Tibial artery (tissue), 4 donors: ENCODE data around the gene ACIN1.

ENCODE experiments used
- DNase-seq, 2 donors: peaks; one replicate each; pipeline ENCODE4 v3.0.0-alpha.2; 2019
- H3K27ac ChIP-seq, 2 donors: fragments of 200-600 bp; sonication (generic) in 1 of 2; 1 replicate in 1 of 2; 2 replicates in 1 of 2; pipeline ENCODE4 v1.5.1; 2018 to 2019; ENCODE audit warnings: mild to moderate bottlenecking in 1 of 2
- H3K27me3 ChIP-seq, 2 donors: fragments of 200-600 bp; sonication (generic) in 1 of 2; one replicate each; pipeline versions ENCODE4 v1.5.1 to v1.6.0; 2016 to 2019
- H3K36me3 ChIP-seq, 3 donors: fragments of 200-600 bp; sonication (generic) in 2 of 3; one replicate each; pipeline ENCODE4 v1.5.1; 2016 to 2019; ENCODE audit warnings: mild to moderate bottlenecking in 2 of 3
- H3K4me1 ChIP-seq, 4 donors: fragments of 200-600 bp; sonication (generic) in 2 of 4; 1 replicate in 3 of 4; 2 replicates in 1 of 4; pipeline ENCODE4 v1.5.1; 2016 to 2019
- H3K4me3 ChIP-seq, 2 donors: fragments of 200-600 bp; sonication (generic) in 1 of 2; 1 replicate in 1 of 2; 2 replicates in 1 of 2; pipeline ENCODE4 v1.5.1; 2018 to 2019; ENCODE audit warnings: mild to moderate bottlenecking in 2 of 2
- H3K9me3 ChIP-seq, 3 donors: fragments of 200-600 bp; sonication (generic) in 1 of 3; one replicate each; pipeline ENCODE4 v1.5.1; 2016 to 2019
- intact Hi-C: fragments of 100-400 bp; cut with DNase I; formaldehyde crosslinking; loops from one replicate; pipeline ENCODE4 v1.15.0; 2023; ENCODE audit warnings: low total_unique reads
- TF ChIP-seq, protein P1 (sequence below), 2 experiments: fragments of 200-600 bp in 1 of 2; fragments of 450-650 bp in 1 of 2; IDR thresholded peaks; one replicate each; pipeline ENCODE4 v1.5.1; 2017 to 2019; ENCODE audit warnings: antibody characterized with exemption in 2 of 2, mild to moderate bottlenecking in 1 of 2, moderate library complexity in 1 of 2

ACIN1 gene

DNA sequence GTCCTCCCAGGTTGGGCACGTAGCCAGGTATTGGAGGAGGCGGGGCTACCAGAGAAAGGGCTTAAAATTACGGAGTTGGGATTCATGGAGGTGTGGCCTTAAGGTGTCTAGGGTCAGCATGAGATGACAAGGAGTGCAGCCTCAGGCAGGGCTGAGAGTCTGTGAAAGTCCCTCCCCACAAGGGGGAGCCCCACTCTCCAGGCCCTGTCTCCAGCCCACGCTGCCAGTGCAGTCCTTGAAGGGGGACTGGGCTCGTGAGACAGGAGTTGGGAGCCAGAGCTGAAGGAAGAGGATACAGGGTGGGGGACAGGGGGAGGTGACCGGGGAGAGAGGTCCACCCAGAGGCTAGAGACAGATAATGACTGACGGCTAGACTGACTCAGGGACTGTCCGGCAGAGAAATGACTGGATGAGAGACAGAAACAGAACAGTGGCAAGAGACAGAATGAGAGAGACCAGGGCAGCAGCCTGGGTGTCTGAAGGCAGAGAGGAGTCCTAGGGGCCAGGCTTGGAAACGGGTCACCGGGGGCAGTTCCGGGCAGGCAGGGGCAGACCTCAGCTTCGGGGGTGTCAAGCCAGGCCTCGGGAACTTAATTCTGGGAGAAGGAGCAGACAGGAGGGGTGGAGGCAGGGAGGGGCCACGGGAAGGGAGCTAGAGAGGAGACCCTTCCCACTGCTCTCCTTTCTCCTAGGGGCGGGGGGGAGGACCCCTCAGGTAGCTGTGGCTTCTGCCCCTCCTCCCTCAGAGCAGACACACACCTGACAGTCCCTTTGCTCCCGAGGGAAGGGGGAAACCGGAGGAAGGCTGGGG lies 38.6 kb downstream of the ACIN1 start:
- Histone ChIP-seq H3K9me3 (no peaks in the 10 kb centered on the region), H3K4me3 (peak overlapping the region; percentile 55 to 70), H3K4me1 (peaks cover 0 to 16% (median 13%) of the 10 kb centered on the region in 4 donors), H3K27ac (no peak overlapping the region), H3K27me3 (no peaks in the 10 kb centered on the region), H3K36me3 (peaks cover 28 to 29% (median 29%) of the 10 kb centered on the region in 3 donors)
- intact Hi-C loops = loop anchor here (2.0 kb wide), 1 partner anchor 70 kb away; no protein-coding TSS in a partner anchor
- TF ChIP-seq, protein P1, sequence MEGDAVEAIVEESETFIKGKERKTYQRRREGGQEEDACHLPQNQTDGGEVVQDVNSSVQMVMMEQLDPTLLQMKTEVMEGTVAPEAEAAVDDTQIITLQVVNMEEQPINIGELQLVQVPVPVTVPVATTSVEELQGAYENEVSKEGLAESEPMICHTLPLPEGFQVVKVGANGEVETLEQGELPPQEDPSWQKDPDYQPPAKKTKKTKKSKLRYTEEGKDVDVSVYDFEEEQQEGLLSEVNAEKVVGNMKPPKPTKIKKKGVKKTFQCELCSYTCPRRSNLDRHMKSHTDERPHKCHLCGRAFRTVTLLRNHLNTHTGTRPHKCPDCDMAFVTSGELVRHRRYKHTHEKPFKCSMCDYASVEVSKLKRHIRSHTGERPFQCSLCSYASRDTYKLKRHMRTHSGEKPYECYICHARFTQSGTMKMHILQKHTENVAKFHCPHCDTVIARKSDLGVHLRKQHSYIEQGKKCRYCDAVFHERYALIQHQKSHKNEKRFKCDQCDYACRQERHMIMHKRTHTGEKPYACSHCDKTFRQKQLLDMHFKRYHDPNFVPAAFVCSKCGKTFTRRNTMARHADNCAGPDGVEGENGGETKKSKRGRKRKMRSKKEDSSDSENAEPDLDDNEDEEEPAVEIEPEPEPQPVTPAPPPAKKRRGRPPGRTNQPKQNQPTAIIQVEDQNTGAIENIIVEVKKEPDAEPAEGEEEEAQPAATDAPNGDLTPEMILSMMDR (IDR thresholded peaks at IDR 0.05) = peak; percentile 46 to 53
- peak; percentile 57 to 74 for DNase-seq

DNA sequence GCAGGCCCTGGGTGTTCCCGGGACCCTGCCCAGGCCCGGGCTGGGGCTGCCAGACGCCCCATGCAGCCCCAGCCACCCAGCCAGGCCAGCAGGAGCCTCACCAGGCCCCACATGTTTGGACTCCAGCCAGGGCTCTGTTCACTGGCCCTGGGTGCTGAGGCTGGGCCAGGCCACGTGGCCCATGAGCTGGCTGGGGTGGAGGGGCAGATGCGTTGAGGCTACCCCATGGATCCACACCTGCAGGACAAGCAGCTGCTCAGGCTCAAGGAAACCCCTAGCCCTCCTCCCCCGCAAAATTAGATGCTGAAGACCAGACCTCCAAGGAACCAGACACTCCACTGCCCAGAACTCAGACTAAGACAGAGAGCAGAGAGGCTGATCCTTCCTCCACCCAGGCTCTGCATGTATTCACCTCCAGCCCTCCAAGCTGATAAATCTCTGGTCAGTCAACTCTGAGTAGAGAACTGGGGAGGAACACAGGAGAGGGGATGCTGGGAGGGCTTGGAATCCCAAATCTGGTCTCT lies 39.3 kb downstream of the ACIN1 start:
- Histone ChIP-seq H3K4me3 (no peak overlapping the region), H3K27ac (no peak overlapping the region), H3K36me3 (peaks cover 21 to 23% (median 22%) of the 10 kb centered on the region in 3 donors), H3K9me3 (no peaks in the 10 kb centered on the region), H3K4me1 (peaks cover 0 to 15% (median 13%) of the 10 kb centered on the region in 4 donors), H3K27me3 (no peaks in the 10 kb centered on the region)
- TF ChIP-seq, protein P1 (IDR thresholded peaks at IDR 0.05) = no peak
- intact Hi-C loops = loop anchor here (2.0 kb wide), 1 partner anchor 69 kb away; no protein-coding TSS in a partner anchor
- peak in 1 of 2 donors; percentile 66 for DNase-seq

DNA sequence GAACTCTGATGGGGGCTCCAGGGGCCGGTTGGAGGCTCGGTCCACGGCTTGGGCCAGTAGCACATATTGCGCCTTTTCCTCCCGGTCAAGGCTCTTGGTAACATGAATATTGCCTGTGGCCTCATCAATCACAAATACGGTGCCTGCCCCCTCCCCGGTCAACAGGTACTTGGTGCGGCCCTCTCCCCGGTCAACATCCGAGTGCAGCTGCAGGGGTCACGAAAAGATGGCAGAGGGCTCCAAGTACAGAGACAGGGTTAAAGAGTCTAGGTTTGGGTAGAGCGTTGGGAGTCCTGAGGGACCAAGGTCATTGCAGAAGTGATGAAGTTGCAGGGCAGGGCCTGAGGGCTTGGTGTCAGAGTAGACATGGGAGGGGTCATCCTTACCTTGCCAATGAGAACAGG lies 39.8 kb downstream of the ACIN1 start:
- Histone ChIP-seq H3K9me3 (no peaks in the 10 kb centered on the region), H3K36me3 (peaks cover 16 to 17% (median 17%) of the 10 kb centered on the region in 3 donors), H3K27ac (no peak overlapping the region), H3K4me3 (no peak overlapping the region), H3K27me3 (no peaks in the 10 kb centered on the region), H3K4me1 (peaks cover 0 to 15% (median 13%) of the 10 kb centered on the region in 4 donors)
- DNase-seq = peak in 1 of 2 donors; percentile 54
- intact Hi-C loops = no loop called here
- TF ChIP-seq, protein P1 (IDR thresholded peaks at IDR 0.05) = no peak

DNA sequence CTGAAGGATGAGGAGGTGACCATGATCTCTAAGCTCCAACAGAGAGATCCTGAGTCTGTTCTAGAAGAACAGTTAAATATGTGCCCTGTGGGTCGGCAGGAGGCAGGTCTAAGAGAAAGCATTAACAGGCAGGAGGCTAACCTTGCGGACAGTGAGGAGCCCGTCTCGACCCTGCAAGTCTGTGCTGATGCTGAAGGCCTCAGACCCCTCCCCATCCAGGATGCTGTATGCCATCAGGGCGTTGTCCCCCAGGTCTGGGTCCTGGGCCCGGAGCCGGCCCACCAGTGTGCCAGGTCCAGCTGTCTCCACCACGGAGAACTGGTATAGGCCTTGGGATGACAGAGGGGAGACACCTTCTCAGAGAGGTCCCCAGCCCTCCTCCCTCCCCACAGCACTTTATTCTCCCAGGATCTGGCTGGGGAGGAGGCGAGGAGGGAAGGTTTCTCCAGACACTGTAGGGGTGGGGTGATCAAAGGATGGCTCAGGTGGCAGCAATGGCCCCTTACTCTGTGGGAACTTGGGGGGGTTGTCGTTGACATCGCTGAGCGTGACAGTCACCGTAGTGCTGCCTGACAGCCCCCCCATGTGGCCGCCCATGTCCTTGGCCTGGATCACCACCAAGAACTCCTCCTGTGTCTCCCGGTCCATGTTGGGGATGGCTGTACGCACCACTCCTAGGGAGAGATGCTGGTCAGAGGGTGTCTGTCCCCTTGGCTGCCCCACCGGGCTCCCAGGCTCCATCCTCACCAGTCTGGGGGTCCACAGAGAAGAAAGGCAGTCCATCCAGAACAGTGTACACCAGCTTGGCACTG lies 40.7 kb downstream of the ACIN1 start:
- intact Hi-C loops = no loop called here
- no peak overlapping the region for H3K27ac ChIP-seq
- H3K36me3 ChIP-seq = peaks cover 8% of the 10 kb centered on the region in 3 donors
- H3K4me3 ChIP-seq = no peak overlapping the region
- peaks cover 0 to 15% (median 13%) of the 10 kb centered on the region in 4 donors for H3K4me1 ChIP-seq
- H3K9me3 ChIP-seq = no peaks in the 10 kb centered on the region
- TF ChIP-seq, protein P1 (IDR thresholded peaks at IDR 0.05) = no peak
- DNase-seq = peak in 1 of 2 donors; percentile 50
- H3K27me3 ChIP-seq = no peaks in the 10 kb centered on the region

DNA sequence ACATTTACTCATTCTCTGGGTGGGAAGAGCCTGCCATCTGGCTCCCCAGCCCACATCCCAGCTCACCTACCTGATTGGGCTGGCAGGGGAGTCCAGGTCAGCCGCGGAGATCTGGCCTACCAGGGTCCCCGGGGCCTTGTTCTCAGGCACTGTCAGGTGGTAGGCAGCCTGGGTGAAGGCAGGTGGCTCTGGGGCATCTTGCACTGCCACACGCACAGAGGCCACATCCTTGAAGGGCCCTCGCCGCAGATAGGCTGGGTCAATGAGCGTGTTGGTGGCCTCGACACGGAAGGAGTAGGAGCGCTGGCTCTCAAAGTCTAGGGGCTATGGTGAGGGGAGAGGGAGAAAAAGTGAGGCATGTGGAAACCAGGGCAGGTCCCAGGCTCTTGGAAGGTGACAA lies 41.5 kb downstream of the ACIN1 start:
- H3K27me3 ChIP-seq = no peaks in the 10 kb centered on the region
- no peaks in the 10 kb centered on the region for H3K9me3 ChIP-seq
- peaks cover 0 to 15% (median 13%) of the 10 kb centered on the region in 4 donors for H3K4me1 ChIP-seq
- TF ChIP-seq, protein P1 (IDR thresholded peaks at IDR 0.05) = no peak
- DNase-seq = peak in 1 of 2 donors; percentile 51
- H3K27ac ChIP-seq = no peak overlapping the region
- no peak overlapping the region for H3K4me3 ChIP-seq
- intact Hi-C loops = no loop called here
- peaks cover 0 to under 1% (median 0%) of the 10 kb centered on the region in 3 donors for H3K36me3 ChIP-seq
